ENCODE data around the gene EYS.

Gene EYS

GRCh38 chr6:64122712-64123375, 1584.2 kb downstream of the EYS start:
- no peak for TF ChIP-seq ZFX (IDR thresholded peaks at IDR 0.05)
- TF ChIP-seq CTCF (conservative IDR thresholded peaks at IDR 0.05), result no peak
- no peak overlapping the region for H3K27ac ChIP-seq

DNA sequence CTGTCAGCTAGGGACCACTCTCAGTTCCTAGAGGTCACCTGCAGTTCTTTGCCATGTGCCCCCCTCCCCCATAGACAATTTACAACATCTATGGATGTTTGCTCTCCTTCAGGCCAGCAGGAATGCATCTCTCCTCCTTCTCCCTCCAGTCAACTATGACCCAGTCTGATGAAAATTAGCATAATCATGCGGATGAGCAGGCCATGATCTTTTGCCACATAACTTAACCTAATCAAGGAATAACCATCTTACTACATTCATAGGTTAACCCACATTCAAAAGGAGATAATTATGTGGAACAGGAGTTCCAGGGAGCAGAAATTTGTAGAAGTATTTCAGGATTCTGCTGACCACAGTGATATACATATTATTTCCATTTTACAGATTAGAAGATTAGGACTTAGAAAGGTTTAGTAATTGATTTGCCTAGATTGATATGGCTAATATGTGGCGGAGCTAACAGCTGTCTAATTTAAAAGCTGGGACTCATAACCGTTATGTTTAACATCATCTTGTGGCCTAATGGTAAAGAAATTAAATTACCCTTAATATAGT, 1585.9 kb downstream of the EYS start:
- TF ChIP-seq CTCF (conservative IDR thresholded peaks at IDR 0.05), result no peak
- TF ChIP-seq ZFX (IDR thresholded peaks at IDR 0.05), result no peak

GRCh38 chr6:64113704-64114103, 1593.3 kb downstream of the EYS start:
- TF ChIP-seq ZFX (IDR thresholded peaks at IDR 0.05), result no peak
- TF ChIP-seq CTCF (conservative IDR thresholded peaks at IDR 0.05), result no peak
- H3K27ac ChIP-seq, result no peak overlapping the region

More for the DNA sequence above, 1585.9 kb downstream of the EYS start:
- no peak overlapping the region for H3K27ac ChIP-seq

DNA sequence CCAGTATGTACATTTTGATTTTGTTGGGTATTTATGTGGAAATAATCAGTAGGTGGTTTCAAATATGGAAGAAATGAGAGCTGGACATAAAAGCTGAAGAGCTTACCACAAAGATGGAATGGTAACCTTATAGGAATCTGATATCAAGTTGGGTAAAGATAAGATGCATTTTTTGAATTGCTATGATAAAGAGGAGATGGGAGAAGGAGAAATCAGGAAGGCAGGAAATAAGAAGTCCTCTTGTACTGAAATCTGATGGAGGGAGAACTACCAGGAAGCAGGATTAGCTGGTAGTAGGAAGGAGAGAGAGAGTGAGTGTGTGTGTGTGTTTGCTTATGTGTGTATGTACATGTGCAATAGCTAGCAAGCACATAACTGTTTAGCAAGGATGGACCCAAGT, 1603.0 kb downstream of the EYS start:
- no peak for TF ChIP-seq CTCF (conservative IDR thresholded peaks at IDR 0.05)
- TF ChIP-seq ZFX (IDR thresholded peaks at IDR 0.05), result no peak
- no peak overlapping the region for H3K27ac ChIP-seq

- TF ChIP-seq ZFX (IDR thresholded peaks at IDR 0.05) (no peak), CTCF (conservative IDR thresholded peaks at IDR 0.05) (no peak)
Observed at GRCh38 chr6:64103480-64103879, 1603.5 kb downstream of the EYS start.

GRCh38 chr6:64100702-64101303, 1606.2 kb downstream of the EYS start:
- H3K27ac ChIP-seq, result no peak overlapping the region
- TF ChIP-seq ZFX (IDR thresholded peaks at IDR 0.05) (no peak), CTCF (conservative IDR thresholded peaks at IDR 0.05) (no peak)

More at GRCh38 chr6:64103480-64103879, 1603.5 kb downstream of the EYS start:
- H3K27ac ChIP-seq, result no peak overlapping the region

GRCh38 chr6:64090352-64090751, 1616.7 kb downstream of the EYS start:
- TF ChIP-seq ZFX (IDR thresholded peaks at IDR 0.05) (no peak), CTCF (conservative IDR thresholded peaks at IDR 0.05) (no peak)
- no peak overlapping the region for H3K27ac ChIP-seq

Measured in C4-2B (cell line).